Inflammatory macrophage treated with lipopolysaccharide for 4 hours (primary cell): ENCODE results near the gene GPALPP1.
"Not testable (repeated sequence)": the region's sequence is repeated elsewhere in the genome, so short reads cannot be mapped to it uniquely, and the experiment has no call there.

Source experiments
- DNase-seq: peaks from one replicate; pipeline ENCODE4 v3.0.0-alpha.2; 2020

The GPALPP1 gene, protein sequence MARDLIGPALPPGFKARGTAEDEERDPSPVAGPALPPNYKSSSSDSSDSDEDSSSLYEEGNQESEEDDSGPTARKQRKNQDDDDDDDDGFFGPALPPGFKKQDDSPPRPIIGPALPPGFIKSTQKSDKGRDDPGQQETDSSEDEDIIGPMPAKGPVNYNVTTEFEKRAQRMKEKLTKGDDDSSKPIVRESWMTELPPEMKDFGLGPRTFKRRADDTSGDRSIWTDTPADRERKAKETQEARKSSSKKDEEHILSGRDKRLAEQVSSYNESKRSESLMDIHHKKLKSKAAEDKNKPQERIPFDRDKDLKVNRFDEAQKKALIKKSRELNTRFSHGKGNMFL

DNA sequence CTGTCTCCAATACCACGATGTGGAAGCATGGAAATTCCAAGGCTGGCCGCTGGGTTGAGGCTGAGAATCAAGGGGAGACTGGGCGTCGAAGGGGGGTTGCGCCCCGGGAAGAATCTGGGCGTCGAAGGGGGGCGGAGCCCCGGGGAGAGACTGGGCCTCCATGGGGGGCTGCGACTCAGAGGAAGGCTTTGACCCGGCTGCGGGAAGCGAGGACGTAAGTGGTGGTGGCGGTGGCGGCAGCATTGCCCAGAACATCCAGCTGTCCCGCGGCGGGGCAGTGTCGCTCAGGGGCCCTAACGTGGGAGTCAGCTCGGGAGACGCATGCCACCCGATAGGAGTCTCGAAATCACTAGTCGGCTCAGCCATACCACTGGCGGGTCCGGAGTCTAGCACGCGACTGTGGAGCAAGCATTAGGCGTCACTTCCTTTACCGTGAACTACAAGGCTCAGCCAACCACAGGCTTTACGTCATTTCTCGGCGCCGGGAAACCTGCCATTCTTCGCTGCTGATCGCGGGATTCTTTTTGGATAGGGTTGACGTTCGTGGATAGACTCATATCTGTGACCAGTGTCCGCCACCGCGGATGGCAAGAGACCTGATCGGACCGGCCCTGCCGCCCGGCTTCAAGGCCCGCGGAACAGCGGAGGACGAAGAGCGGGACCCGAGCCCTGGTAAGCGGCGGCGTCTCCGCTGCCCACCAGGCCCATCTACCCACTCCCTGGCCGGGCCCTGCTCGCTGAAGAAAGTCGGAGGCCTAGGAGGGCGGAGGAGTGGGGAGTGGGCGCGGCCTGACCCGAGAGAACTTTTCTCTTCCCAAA, at the start of gene GPALPP1, which contains the start of gene NUFIP1:
GPALPP1 (plus strand) TSS at position 468 of the 819 bp plus-strand sequence; CDS start at position 585, 117 bp downstream.
NUFIP1 (minus strand) TSS at position 401 of the 819 bp plus-strand sequence; CDS start at position 366, 35 bp downstream.
- peak; percentile 97 for DNase-seq

DNA sequence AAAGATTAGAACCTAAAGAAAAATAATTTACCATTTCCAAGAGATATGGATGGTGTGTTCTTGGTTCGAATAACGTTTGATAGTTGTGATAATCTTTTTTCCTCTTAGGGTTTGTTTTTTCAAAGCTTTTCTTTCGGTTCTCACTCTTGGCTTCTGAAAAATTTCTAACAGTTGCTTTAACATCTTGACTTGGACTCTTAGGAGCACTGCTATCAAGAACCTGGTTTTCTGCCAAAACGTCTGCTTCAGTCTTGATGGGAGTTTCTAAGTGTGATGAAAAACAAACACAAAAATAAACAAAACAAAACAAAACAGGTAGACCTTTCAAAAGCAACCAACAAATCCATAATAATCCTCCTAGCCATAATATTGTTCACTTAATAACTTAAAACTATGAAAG, 45.9 kb upstream of the GPALPP1 start:
- not testable (repeated sequence) for DNase-seq

DNA sequence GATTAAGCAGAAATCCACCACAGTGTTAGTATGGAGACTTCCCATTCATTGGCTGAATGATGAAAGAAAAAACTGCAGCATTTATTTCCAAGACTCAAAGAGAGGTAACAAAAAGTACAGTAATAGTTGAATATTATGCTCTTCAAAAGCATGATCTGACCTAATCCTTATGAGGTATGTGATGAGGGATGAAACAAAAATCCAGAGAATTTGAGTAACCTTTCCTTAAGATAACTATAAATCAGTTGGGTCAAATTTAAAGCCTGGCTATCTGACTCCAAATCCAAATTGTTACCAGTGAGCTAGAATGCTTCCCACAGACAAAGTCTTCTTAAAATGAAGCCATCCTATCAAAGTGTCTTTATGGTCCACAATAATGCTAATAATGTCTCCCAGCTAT, 38.2 kb upstream of the GPALPP1 start:
- DNase-seq, result no peak

DNA sequence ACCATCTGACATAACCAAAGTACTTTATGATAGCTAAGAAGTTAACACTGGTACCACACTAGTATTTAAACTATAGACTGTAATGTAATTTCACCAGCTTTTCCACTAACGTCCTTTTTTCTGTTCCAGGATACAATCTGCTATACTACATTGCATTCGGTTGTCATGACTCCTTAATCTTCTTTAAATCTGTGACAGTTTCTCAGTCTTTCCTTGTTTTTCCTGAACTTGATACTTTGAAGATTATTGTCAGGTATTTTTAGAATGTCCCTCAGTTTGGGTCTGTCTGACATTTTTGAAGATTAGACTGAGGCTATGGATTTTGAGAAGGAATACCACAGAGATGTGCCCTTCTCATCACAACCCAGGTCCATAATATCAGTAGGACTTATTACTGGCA, 36.7 kb upstream of the GPALPP1 start:
- no peak for DNase-seq

DNA sequence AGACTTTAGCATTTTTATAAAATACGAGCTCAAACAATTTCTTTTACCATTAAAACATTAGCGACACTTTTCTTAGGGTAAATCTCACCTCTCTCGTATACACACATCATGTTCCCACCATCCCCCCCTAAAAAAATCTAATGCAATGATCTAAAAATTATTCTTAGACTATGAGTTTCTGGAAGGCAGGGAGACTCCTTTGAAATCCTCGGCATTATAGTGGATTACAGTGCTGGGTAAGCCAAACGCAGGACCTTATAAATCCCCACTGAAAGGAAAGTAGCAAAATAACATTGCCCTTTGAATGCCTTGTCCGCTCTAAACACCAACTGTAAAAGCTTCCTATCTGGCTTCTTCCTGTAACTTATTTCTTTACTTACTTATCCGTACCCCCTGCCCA, 35.1 kb upstream of the GPALPP1 start:
- DNase-seq, result no peak

DNA sequence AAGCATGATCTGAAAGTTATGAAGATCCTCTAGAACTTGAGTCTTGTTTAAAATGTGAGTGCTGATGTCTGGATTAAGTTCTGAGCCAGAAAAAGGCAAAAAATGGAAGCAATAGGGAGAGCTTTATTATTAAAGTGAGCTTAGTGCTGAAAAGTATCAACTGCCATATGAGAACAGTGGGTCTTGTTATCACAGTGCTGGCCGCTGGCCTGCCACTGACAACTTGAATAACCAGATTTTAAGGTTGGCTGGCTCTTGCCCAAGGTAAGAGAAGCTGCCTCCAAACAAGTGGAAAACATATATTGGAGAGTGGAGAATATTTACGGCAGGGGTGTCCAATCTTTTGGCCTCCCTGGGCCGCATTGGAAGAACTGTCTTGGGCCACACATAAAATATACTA, 33.9 kb upstream of the GPALPP1 start:
- no peak for DNase-seq

DNA sequence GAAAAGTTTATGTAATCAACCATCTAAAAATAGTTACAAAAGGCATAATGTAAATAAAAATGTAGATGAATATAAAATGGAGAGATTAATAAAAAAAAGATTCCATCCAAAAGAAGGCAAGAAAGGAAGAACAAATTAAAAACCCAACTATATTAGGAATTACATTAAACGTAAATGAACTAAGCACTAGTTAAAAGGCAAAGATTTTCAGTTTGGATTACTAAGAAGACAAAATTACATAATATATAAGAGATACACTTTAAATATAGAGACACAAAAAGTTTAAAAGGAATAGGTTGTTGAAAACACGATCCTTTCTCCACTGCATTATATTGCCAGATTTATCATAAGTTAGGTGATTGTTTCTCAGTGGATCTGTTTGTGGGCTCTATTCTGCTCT, 27.3 kb upstream of the GPALPP1 start:
- no peak for DNase-seq

DNA sequence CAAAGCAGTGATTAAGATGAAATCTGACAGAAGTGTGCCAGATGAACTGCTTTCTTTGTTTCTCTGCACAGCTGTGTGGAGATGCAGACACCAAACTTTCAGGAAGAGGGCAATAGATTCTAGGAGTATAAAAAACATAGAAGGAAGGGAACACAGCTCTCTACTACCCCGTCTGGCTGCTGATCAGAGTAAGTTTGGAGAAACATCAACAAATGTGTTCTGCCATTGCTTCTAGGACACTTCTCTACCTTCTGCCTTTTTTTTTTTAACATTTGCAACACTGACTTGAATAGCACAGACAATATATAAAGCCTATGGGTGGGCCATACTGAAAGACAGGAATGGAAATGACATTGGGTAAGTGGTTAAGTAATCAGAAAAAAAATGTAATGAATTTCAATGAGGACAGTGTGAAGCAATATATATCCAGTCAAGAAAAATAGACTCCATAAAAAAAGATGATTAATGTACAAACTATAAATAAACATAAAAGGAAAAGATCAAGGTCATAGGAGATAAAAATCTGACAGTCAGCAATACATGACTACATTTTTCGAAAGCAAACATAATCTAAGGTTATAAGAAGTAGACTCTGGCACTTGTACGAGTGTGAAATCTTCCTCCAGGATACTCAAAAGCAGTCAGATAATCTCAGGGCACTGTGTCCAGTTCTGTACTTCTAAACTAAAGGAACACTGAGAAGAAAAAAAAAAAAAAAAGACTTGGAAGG, 21.5 kb upstream of the GPALPP1 start:
- DNase-seq, result no peak

DNA sequence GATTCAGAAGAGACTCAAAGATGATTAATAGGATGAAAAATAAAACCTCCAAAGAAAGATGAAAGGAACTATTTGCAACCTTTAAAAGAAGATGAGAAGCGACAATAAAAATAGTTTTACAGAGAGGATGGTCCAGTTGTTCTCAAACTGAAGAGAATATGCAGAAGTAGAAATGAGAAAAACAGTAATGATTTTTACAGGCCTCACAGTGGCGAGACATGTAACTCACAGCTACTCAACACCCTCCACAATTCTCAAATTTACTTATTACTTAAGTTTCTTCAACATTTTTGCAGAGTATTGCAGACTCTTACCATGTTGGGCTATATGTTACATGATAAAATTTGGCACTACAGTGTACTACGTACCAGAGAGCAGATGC, 20.9 kb upstream of the GPALPP1 start:
- DNase-seq, result no peak

DNA sequence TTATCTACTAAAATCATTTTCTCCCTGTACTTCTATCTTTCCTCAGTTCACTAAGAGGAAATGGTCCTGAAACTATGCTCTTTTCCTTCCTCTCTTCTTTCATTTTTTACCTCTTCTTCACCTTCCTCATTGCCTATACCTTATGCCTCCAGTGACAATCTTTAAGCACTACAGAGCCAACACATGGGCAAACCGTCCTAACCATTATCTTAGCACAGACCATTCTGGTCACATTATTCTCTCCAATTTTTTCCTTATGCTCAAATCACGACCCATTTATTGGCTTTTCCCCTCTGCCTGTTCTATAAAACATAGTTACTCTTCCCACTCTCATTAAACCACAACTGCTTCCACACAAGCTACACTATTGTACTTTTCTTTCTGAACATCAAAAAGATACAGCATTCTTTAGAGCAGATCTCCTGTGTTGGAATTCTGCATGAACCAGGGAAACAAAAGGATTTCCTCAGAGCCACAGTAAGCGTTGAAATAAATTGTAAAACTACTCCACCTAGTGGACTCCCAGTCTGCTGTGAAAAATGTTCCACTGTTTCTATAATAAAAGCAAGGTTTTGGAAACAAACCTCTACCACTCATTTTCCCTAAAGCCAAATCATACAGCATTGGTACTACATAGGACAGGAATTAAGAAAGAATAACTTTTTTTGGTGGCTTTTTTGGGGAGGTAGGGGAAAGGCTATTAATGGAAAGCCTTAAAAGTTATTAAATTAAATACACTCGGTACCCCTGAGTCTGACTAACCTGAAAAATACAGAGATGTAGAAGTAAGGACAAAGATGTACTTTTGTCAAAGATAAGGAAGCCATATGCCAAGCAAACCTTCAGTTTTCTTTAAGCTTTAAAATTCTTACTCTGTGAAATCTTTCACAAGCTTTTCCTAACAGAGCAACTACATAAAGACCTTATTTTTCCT, 19.5 kb upstream of the GPALPP1 start:
- peak; percentile 64 for DNase-seq

DNA sequence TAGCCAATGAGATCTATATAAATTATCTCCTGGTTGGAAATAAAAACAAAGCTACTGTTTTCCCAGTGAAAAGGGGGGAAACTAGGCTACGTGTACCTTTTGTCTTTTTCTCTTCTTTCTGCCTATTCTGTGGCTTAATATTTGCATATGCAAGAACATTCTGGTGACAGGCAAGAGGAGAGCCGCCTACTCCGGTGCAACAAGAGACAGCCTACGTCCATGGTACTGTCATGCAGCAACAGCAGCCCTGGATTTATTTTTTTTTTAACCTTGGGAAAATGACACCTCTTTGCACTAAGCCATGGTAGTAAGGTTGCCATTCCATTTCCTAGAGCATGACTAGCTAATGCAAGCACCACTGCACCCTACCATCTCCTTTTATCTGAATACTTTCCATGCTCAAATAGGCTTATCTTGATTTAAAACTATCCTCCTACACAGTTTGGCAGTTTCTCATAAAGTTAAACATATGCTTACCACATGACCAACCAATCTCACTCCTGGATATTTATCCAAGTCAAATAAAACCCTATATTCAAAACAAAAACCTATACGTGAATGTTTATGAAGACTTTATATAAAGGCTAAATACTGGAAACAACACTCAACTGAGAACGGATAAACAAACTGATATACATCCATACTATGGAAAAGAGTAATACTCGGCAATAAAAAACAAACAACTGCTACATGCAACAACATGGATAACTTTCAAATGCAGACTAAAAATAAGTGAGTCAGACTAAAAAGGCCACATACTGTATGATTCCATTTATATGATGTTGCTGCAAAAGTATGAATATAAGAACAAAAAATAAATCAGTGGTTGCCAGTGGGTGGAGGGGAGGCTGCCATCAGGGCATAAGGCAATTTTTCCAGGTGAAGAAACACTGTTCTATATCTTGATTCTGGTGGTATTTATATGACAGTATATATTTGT, 17.4 kb upstream of the GPALPP1 start:
- DNase-seq, result no peak

DNA sequence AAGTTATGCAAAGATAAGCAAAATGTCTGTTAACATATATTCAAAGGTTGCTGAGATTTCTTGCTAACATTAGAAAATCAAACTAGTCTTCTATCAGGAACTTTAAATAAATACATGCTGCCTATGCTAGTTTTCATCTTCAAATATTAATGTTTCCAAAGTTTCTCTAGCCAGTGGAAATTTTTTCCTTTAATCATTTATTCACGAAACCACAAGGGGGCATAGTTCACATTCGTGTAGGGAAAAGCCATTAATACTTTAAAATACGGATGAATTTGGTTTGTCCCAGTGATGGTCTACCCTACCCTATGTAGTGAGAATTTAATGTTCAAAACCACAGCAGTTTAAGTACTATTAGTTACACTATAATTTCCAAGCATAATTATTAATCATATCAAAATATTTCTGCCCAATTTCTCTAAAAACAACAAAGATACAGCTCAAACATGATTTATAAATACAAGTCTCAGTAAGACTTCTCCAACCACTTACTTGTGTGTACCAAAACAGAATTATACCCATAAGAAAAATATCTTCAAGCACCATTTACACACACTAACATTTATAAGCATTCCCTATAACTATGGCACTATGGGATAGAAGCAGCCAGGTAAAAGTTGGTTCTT, 16.3 kb upstream of the GPALPP1 start:
- peak; percentile 46 for DNase-seq

DNA sequence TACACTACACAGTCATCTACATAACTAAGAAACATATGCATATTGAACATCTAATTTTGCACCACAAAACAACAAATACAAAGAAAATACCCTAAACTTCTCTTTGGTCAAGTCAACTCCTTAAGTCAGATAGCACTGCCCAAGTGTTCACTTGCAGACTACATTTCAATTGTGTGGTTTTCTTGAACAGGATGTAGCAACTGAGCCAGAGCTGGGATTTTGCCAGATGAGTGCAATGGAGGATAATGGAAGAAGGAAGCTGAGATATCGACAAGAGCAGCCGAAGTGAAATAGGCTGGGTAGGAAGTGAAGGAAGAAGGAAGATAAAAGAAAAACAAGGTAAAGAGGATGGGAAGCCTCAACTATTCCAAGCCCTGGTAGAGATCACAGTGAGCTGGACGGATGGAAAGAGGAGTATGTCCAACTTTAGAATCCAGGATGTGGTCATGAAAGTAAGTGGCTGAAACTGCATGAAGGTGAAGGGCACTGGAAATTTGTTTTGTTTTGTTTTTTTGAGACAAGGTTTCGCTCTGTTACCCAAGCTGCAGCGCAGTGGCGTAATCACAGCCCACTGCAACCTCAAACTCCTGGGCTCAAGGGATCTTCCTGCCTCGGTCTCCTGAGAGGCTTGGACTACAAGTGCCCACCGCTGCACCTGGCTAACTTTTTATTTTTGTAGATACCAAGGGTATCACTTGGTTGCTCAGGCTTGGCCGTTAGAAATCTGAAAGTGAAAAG, 15.1 kb upstream of the GPALPP1 start:
- peak; percentile 38 for DNase-seq

DNA sequence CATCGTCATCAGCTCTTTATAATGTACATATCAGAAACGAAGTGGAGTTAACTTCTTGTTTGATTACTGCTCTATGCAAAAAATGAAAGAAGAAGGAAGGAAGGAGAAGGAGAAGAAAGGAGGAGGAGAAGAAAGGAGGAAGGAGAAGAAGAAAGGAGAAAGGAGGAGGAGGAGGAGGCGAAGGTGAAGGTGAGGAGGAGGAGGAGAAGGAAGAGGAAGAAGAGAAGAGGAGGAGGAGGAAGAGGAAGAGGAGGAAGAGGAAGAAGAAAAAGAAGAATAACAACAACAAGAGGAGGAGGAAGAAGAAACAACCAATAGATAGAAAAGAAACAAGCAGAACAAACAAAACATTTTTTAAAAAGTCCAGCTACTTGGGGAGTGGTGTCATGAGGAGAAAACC, 13.1 kb upstream of the GPALPP1 start:
- DNase-seq, result no peak

DNA sequence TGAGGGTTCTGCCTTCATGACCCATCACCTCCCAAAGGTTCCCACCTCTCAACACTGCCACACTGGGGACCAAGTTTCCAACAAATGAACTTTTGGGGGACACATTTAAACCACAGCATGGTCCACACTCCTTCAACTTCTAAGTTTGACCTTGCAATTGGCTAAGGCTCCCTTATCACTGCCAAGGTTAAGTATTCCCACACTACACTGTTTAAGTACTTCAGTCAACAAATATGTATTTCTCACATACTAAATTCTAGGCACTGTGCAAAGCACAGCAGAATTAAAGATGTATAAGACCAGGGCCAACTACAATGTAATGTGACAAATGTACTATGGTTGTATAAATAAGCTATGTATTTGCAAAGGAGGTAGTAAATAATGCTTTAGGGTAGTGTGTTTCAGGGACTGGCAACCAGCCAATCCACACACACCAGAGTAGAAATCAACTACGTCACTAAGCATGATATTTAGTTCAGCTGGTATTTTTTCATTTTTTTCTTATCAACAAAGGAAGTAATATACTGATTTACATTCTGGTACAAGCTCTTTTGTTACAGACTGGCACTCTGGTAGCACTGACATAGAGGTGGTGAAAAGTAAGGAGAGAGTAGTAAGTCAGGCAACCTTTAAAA, 12.3 kb upstream of the GPALPP1 start:
- no peak for DNase-seq

DNA sequence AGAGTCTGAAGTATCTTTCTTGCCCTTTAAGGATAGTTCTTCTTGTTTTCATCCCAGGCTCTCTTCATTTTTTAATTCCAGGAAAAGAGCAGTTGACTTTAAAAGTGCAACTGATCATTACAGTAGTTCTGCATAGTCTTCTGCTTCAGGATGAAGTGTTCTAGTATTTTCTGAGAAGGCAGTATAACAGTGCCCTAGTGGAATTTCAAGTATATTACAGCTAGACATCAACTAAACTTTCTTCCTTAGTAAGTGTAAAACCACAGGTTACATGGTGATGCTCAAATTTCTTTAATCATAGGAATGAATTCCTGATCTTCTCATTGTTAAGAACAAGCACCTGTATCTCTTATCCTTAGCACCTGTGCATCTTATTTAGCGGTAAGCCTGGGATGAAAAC, 11.0 kb upstream of the GPALPP1 start:
- no peak for DNase-seq

DNA sequence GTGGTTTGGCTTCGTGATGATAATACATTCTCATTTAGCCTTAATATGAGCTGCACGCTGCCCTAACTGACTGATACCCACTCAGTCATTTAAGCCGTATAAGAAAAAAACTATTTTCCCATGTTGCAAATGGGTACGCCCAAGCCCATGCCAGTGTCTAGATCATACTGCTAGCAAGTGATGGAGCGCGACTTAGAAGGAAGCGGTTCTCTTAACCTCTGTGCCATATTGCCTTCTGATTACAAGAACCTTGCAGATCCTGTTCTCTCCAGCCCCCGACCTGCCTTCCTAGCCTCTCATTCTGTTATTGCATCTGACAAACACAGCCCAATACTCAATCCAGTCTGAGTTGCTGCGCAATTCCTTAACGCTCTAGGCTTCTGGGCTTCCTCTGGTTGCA, 603 bp downstream of the GPALPP1 start:
- DNase-seq, result no peak

DNA sequence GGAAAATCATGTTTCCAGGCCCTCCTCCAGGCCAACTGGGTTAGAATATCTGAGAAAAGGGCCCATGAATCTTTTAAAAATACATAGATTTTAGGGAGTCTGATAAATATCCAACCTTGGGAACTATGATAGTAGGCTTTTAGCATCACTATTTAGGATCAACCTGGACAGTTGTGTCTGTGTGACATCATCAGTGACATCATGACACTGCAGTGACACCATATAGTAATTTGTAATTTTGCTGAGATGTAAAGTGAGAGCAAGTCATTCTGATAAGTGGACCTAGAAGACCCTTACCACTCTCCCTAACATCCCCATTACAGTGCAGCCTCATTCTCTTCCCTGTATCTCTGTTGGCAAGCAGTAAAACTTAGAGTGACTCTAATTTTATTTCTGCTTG, 14.1 kb downstream of the GPALPP1 start:
- DNase-seq, result no peak

DNA sequence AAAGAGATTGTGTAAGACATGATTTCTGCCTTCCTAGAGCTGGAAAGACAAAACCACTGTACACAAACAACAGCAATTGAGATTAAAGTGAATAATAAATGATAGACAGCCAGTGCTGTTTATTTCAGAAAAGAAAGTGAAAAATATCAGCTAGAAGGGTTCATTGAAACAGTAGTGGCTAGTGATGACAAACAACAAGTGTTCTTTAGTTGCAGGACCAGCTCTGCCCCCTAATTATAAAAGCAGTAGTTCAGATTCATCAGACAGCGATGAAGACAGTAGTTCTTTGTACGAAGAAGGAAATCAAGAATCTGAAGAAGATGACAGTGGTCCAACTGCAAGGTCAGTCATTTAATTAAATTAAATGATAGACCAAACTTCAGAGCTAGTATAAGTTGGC, 14.8 kb downstream of the GPALPP1 start:
- no peak for DNase-seq
